GM21381 (cell line): ENCODE measurements around the gene ADGRV1.

Source experiments
- ATAC-seq: cut with Tn5 transposase; IDR thresholded peaks from one replicate; pipeline ENCODE4 v1.9.1; 2021; ENCODE audit warnings: mild to moderate bottlenecking, moderate library complexity; ENCODE audit not compliant: unreplicated experiment

The ADGRV1 gene

DNA sequence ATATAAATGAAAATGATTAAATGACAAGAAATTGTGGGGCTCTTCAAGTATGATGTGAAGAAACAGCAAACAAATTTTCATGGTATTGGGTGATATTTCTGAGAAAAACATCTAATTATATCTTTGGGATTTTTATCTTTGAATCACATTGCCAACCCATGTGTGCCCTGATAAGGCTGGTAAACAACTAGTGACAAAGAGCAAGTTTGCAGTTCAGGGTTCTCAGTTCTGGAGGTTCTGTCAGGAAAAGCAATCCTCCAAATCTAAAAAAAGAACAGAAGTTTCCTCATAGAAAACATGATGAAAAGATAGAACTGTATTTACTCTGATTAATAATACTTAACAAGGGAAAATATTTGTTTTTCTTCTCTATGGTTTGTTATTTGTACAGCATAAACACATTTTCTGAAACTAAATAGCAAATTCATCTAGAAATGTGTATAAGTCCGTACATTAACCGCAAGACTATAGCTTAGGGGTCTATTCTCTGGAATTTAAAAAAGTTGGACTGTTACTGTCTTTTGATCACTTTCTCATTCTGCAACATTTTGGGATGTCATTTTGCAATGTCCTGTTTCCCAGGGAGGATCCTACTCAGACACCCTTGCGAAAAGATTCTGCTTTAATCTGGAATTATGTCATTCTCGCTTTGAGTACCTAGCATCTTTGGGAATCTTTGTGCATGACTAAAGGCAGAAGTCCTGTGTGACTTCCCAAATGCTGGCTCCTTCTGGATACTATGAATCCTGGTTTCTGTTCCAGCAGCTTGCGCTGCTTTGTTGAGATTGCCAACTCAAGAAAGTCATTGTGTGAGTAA lies 308.5 kb downstream of the ADGRV1 start:
- ATAC-seq: no peak

- ATAC-seq: no peak
Measured at GRCh38 chr5:90868799-90869198, 310.2 kb downstream of the ADGRV1 start.

DNA sequence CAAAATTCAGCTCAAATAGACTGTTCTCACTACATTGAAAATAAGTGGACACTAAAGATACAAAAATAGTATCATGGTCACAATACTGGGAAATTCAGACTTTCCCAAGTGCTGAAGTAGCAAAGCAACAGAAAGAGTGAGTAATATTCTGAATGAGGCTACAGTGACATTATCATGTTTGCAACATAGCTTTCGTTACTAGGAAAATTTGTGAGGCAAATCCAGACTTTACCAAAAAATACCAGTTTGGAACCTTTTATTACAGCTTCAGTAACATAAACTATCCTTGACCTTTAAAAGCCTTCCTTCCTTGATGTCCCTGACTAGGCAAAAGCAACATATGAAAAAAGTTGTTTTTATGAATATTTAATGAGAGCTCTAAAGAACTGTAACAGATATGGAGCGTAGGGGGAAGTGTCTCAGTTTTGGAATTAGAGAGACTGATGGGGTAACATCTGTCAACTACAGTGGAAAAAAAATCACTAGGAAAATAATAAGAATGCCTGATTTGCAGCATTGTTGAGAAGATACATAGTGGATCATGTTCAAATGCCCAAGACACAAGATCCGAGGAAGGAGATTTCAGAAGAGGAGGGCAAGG lies 312.9 kb downstream of the ADGRV1 start:
- ATAC-seq: no peak

- ATAC-seq: no peak
Measured at GRCh38 chr5:90873033-90873517, 314.5 kb downstream of the ADGRV1 start.

DNA sequence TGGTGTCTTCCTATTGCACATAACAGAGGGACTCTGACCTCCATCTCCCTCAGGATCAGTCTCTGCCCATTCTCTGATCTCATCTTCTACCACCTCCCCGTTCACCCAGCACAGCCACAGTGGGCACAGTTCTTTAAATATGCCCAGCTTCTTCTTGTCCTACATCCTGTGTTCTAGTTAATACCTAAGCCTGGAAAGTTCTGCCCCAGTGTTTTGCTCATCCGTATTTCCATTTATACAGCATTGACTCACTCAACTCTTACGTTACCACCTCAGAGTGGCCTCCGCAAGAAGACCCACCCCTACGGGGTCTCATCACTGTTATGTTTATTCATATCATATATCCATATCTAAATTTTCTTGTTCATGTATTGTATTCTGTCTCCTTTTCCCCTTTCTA lies 315.5 kb downstream of the ADGRV1 start:
- no peak for ATAC-seq

- no peak for ATAC-seq
Measured at GRCh38 chr5:90875456-90875855, 316.9 kb downstream of the ADGRV1 start.

DNA sequence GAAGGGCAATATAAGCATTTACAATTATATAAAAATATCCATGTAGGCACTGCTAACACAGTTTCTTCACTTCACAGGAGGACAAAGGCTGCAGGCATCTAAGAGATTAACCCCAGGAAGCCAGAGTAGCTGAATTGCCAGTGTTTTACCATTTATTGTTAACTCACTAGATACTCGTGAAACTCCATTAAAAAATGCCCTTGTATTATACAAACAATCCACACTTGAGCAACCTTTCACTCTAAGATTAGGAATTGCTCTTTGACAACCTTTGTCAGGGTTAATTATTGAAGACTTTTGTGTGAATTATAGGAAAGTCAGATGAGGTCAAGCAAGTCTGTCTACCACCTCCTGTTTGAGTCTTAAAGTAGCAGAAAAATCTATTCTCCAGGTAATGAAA lies 317.8 kb downstream of the ADGRV1 start:
- no peak for ATAC-seq

DNA sequence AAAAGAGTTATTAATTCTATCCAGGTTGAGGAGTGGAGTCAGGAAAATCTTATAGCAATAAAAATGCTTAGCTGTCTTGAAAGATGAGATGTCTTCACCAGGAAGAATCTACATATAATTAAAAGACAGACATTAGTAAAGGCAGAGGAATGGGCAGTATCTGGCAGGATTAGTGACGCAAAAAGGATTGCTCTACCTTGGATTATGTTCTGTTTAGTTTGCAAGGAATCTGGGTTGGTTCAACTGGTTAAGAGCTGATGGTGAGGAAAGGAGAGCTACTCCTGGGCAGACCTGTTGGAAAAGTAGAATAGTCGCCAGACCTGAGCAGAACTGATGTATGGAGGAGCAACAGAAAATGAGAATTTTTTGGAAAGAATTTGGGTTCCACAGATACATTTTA lies 318.5 kb downstream of the ADGRV1 start:
- no peak for ATAC-seq

GRCh38 chr5:90878081-90878480 lies 319.5 kb downstream of the ADGRV1 start:
- no peak for ATAC-seq

GRCh38 chr5:90878549-90879196 lies 320.1 kb downstream of the ADGRV1 start:
- ATAC-seq: no peak

DNA sequence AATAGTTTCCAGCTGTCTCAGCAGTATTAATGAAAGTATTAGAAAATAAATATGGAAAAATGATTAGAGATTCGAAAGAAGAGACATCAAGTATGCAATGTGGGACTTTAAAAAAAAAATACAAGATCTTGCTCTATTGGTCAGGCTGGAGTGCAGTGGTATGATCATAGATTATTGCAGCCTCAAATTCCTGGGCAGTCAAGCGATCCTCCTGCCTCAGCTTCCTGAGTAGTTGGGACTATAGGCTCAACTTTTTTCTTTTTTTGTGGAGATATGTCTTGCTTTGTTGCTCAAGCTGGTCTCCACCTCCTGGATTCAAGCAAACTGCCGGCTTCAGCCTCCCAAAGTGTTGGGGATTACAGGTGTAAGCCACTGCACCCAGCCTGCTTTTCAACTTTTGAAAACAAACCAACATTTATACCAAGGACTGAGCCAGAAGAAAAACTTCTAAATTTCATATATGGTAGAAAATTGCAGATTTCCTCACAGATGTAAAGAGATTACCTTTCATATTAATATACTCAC lies 323.1 kb downstream of the ADGRV1 start:
- no peak for ATAC-seq

DNA sequence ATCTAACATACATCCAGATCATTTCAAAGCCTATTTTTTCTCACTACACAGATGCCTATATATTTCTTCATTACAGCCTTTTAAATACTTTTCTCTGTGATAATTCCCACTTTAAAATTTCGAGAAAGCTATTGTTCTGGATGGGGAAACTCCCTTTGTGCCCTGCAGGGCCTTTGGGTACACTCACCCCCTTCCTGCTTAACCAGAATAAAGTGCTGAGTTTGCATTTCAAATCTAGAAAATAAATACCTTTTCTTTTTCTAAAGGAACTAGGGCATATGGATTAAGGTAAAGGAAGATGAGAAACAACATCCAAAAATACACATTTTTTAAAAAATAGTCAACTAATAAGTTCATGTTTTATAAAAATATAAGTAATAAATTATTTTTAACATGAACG lies 323.9 kb downstream of the ADGRV1 start:
- ATAC-seq: no peak

- ATAC-seq: no peak
Measured at GRCh38 chr5:90885180-90885868, 326.7 kb downstream of the ADGRV1 start.

DNA sequence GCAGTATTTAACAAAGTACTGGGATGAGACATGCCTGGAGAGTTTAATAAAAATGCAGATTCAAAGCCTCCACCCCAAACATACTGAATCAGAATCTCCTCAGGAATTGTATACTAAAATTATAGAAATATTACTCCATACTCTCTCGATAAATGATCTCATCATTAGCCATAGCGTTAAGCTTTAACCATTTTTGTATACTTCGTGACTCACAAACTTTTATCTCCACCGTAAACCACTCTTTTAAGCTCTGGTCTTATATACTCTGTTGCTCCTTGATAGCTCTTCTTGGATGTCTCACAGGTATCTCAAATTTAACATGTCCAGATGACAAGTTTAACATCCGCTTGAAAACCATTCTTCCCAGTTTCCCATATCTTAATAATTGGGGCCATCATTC lies 327.8 kb downstream of the ADGRV1 start:
- ATAC-seq: no peak

DNA sequence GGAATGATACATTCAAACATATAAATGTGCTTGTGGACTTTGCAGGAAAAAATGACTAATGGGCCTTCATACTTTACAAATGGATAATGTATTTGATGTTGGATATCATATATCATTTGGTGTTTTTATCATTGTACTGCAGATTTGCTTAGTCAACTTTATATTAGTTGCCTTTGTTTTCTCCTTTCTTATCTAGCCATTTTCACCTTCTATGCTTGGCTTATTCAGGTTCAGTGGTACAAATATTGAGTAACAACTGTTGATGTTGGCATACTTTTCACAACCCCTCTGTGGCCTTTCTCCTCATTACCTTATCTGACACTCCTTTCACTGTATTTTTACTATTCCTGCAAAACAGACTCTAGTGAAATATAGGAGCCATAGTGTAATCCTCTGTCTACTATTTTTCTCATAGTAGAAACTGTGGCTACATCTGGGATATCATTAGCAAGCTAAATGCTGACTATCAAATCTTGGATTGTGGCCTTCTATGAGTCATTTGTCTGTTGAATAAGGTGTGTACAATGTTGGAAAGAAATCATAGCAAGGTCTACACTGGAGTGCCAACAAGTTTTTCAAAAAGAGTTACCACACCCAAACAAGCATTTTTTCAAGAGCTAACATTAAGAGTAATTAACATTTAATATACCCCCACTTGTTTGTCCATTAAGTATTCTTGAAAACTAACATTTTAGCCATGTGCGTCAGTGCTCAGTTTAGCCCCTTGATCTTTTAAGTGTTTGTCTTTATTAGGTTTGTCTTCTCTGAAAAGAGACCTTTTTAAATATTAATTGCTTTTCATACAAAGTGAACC lies 330.1 kb downstream of the ADGRV1 start:
- no peak for ATAC-seq

- ATAC-seq: no peak
Measured at GRCh38 chr5:90889325-90889600, 330.7 kb downstream of the ADGRV1 start.

GRCh38 chr5:90890180-90890579 lies 331.6 kb downstream of the ADGRV1 start:
- ATAC-seq: no peak

GRCh38 chr5:90894866-90895420 lies 336.3 kb downstream of the ADGRV1 start:
- ATAC-seq: no peak

DNA sequence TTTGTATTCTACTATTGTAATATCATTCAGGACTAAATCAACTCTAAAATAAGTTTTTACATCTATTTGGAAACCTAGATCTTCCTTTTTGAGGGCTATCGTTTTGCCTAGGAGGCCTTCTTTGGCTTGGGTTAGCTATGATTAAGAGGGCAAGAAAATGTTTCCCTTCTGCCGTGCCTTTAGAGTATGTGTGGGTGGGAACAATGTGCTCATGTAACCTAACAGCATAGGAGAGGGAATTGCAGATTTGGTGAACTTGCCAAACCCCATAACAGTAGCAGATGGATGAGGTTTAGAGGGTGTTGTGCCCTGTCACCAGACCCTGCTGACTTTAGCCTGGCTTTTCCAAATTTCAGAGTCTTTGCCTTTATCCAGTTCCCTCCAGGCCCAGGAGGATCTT lies 339.0 kb downstream of the ADGRV1 start:
- no peak for ATAC-seq

DNA sequence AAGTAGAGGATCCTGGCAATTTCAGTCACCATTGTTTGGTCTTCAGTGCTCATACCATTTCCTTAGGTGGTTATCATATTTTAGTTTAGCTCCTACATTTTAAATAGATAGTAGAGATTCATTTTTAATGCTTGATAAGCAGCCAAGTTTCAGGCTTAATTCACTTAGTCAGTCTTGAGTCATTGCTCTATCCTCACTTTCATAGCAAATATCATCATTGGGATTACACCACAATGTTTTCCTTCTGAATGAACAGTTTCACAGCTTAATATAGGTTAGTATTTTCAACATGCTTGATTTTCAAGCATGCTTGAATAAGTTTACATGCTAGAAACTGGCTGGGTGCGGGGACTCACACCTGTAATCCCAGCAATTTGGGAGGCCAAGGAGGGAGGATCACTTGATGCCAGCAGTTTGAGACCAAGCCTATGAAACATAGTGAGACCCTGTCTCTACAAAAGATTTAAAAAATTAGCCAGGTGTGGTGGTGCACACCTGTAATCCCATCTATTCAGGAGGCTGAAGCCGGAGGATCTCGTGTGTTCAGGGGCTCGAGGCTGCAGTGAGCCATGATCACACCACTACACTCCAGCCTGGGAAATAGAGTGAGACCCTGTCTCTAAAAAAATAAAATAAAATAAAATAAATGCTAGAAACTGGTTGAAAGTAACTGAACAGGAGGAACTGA lies 339.9 kb downstream of the ADGRV1 start:
- no peak for ATAC-seq
